CD4-positive, alpha-beta T cell treated with Interleukin-6 at 100 ng/mL for 8 hours (primary cell): Measurements from ENCODE around the gene CNOT11.
"Not testable (repeated sequence)": the region's sequence is repeated elsewhere in the genome, so short reads cannot be mapped to it uniquely, and the experiment has no call there.

Source experiments
- DNase-seq: peaks from one replicate; pipeline ENCODE4 v3.0.0-alpha.2; 2020; ENCODE audit warnings: mixed read lengths, low spot score

The CNOT11 gene

DNA sequence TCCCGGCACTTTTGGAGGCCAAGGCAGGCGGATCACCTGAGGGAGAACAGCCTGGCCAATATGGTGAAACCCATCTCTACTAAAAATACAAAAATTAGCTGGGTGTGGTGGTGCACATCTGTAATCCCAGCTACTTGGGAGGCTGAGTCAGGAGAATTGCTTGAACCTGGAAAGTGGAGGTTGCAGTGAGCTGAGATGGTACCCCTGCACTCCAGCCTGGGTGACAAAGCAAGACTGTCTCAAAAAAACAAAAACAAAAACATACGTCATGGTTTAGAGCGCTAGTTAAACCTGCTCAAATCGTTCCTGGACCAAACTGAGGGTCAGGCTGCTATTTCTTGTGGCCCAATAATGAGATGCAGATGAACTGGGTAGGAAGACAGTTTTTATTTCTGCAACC lies 7.2 kb upstream of the CNOT11 start:
- DNase-seq: not testable (repeated sequence)

DNA sequence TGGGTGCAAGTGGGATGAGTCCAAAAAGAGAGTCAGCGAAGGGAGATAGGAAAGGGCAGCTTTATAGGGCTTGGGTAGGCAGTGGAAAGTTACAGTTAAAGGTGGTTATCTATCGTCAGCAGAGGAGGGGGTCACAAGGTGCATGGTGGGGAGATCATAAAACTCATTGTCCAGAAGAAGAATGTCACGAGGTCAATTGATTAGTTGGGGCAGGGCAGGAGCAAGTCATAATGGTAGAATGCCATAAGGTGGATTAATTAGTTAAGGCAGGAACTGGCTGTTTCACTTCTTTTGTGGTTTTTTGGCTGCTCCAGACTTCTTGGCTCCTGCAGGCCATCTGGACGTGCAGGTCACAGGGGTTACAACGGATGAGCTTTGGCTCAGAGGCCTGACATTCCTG lies 3.9 kb upstream of the CNOT11 start:
- not testable (repeated sequence) for DNase-seq

DNA sequence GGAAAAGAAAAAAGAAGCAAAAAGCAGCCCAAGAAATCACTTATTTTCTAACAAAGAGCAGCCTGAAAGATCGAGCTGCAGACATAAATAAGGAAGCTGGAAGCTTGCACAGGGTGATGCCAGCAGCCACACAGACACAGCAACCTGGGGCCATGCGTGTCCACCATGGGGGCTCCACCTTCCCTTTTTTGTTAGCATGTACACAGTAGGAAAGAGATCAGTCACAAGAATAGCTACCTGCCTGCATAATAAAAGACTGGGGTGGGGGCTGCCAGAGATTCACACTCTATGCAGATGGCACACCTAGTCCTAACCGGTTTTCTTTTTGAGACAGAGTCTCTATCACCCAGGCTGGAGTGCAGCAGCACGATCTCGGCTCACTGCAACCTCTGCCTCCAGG lies 2.9 kb upstream of the CNOT11 start:
- no peak for DNase-seq

DNA sequence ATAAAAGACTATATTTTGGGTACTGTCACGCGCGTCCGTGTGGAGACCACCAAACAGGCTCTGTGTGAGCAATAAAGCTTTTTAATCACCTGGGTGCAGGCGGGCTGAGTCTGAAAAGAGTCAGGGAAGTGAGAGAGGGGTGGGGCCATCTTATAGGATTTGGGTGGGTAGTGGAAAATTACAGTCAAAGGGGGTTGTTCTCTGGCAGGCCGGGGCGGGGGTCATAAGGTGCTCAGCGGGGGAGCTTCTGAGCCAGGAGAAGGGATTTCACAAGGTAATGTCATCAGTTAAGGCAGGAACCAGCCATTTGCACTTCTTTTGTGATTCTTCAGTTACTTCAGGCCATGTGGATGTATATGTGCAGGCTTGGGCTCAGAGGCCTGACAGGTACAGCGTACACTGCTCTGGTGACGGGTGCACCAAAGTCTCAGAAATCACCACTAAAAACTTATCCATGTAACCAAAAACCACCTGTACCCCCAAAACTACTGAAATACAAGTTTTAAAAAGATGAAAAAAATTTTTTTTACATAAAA lies 1.4 kb upstream of the CNOT11 start:
- not testable (repeated sequence) for DNase-seq

DNA sequence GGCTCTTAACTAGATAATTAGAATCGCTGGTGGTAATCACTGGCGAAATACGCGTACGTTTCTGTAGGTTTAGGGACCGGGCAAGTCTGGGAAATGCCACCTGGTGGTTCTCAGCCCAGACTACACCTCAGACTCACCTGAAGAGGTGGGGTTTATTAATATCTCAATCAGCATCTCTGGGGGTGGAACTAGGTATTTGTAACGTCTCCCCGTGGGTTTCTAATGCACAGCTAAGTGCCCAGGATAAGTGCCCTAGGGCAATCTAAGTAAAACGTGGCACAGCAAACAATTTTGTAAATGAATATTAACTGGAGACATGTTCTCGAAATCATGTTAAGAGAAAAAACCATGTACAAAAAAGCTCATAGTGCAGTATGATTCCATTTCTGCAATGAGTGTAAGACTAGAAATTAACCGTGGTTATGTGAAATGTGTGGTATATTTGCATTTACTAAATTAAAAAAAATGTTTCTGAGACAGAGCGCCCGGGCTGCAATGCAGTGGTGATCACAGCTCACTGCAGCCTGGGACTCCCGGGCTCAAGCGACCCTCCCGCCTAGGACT lies 760 bp upstream of the CNOT11 start:
- peak; percentile 17 for DNase-seq

DNA sequence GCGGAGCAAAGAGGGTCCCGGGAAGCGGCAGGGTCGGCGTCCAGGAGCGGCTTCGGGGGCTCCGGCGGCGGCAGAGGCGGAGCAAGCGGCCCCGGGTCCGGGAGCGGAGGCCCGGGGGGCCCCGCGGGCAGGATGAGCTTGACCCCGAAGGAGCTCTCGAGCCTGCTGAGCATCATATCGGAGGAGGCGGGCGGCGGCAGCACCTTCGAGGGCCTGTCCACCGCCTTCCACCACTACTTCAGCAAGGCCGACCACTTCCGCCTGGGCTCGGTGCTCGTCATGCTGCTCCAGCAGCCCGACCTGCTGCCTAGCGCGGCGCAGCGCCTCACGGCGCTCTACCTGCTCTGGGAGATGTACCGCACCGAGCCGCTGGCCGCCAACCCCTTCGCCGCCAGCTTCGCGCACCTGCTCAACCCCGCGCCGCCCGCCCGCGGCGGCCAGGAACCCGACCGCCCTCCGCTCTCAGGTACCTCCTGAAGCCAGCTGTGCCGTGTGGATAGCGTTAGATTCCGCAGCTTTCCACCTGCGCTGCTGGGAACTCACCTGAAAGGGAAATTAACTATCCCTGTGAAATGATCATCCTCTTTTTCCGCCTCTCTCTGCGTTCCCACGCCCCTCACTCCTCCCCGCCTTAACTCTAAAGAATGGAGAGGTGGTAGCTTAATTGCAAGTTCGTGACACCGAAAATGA lies 472 bp downstream of the CNOT11 start:
- DNase-seq: peak; percentile 74

DNA sequence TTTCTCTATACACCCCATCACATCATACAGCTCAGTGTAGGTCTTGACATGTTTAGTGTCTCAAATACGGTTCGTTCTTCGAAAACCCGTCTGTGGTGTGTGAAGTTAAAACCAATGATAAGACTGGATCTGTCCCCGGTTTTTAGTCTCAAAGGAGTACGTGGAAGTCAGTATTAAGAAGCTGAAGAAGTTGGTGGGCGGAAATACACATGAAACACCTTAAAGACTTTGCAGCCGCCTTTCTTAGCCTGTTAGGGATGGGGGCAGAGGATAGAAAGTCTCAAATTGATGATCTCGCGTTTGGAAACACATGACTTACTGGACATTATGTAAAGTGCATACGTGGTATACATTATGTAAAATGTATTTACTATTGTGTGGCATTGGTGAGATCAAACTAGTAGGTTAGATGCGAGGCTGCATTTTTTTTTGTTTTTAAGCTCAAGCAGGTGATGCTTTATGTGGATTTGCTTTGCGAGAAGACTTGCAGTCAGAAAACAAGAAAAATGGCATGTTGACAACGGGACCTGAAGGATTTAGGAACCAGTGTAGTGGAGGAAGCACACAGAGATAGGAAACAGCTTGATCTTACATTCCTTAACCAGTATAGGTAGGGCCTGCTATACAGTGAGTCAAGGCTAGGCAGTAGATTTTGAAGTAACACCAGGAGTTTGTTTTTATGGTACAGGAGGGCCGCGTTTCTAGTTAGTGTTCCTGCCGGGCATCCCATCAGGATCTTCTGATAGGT lies 1.2 kb downstream of the CNOT11 start:
- DNase-seq: peak; percentile 9

DNA sequence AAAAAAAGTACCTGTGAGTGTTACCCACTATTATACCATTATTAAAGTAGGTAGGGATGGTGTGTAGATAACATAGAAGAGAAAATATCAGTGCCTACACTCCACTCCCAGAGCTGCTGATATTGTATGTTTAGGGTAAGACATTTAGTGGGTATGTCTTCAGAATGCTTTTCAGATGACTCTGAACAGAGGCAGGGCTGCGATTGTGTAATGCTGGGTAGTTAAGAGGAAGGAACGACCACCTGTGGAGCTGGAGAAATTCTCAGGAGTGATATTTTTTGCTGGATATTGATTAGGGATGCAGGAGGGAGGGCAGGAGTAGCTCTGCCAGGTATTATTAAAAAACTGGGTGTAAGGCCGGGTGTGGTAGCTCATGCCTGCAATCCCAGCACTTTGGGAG lies 2.8 kb downstream of the CNOT11 start:
- no peak for DNase-seq

DNA sequence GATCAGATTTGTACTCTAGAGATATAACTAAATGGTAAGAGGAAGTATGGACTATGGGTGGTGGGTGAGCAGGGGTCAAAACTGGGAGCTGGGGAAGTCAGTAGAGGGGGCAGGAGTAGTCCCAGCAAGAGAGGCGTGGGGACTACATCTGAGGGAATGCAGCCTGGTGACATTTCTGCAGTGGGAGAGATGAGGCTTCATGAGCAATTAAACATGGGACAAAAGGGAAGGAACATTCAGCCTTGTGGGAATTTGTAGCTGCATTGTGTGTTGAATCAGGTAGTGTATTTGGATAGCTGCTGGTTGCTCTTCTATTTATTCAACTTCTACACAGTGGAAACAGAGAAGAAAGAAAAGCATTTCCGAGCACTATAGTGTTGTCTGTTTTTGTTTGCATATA lies 3.6 kb downstream of the CNOT11 start:
- DNase-seq: no peak

DNA sequence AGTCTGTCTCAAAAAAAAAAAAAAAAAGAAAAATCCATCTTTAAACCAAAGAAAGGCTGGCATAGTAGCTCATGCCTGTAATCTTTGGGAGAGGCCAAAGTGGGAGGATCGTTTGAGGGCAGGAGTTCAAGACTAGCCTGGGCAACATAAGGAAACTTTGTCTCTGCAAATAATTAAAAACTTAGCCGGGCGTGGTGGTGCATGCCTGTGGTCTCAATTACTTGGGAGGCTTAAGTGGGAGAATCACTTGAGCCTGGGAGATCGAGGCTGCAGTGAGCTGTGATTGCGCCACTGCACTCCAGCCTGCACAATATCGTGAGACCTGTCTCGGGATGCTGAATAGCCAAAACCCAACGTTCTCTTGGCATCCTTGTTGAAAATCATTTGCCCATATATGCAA lies 6.1 kb downstream of the CNOT11 start:
- no peak for DNase-seq

DNA sequence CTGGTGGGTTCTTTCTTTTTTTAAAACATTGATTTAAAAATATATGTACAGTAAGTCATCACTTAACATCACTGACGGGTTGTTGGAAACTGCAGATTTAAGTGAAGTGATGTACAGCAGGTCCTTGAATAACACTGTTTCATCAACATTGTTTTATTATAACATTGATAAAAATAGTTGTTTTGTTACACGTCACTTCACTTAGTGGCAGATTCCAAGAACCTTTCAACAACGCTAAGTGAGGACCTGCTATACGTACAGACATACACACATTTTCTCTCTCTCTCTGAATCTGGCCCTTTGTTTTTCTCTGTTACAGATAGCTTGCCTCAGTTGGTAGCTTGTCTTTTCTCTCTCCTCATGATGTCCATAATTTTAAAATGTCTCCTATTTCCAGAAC lies 9.5 kb downstream of the CNOT11 start:
- no peak for DNase-seq

DNA sequence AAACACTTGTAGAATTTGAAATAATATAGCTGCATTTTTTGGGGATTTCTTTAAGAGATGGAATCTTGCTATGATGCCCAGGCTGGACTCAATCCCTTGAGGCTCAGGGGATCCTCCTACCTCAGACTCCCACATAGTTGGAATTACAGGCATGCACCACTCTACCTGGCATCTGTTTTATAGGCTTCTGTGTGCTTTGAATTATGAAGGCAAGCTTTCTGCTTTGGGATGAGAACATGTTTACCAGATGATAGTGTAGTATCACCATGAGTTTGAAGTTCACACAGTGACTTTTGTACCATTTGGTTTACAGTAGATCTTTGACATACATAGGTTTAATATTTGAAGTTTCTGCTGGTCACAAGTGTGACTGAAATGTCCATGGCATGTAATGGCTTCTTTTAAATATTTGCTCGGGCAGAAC lies 10.7 kb downstream of the CNOT11 start:
- no peak for DNase-seq

DNA sequence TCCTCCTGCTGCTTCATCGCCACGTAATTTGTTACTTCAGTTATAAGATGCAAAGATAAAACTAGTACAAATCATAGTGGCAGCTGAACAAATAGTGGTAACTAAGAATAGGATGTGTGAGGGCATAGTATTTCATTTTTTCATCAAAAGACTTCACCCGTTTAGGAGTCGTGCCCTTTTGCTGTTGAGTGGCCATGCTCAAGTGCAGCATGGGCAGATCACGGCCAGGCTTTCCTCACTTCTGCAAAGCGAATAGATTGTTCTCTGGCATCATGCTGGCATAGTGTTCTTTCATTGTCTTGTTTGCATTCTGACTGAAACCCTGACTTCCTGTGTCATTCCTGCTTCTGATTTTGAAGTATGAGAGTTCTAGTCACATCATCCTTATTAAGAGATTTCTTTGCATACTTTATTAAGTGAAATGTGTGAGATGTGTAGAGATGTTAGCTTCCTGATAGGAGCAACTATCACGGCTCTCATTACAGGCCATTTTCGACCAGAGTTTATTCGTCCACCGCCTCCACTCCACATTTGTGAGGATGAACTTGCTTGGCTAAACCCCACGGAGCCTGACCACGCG lies 11.8 kb downstream of the CNOT11 start:
- DNase-seq: no peak

DNA sequence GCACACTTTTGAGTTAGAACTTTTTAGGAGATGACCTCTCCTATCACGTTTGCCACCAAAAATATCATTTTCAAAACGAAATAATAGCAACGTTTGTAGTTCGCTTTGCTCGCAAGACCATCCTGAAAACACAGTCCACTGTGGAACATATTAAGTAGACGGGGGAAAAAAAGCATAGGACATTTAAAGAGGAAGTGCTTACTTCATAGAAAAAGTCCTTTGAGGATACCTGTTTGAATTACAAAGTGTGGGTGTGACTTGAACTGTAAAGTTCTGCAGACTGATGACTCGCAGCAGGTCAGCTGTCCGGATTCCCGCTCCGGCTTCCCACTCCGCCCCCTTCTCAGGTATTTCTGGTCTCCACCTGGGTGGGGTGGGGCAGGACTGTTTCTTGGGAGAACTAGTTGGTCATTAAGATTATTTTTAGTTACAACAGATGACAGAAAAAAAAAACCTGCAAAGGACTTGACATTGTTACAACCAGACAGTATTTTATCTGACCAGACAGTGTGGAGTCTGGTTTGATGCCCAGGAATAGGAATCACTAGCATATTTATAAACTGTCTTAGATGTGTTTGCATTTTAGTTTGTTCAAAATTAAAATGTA lies 13.3 kb downstream of the CNOT11 start:
- DNase-seq: no peak

DNA sequence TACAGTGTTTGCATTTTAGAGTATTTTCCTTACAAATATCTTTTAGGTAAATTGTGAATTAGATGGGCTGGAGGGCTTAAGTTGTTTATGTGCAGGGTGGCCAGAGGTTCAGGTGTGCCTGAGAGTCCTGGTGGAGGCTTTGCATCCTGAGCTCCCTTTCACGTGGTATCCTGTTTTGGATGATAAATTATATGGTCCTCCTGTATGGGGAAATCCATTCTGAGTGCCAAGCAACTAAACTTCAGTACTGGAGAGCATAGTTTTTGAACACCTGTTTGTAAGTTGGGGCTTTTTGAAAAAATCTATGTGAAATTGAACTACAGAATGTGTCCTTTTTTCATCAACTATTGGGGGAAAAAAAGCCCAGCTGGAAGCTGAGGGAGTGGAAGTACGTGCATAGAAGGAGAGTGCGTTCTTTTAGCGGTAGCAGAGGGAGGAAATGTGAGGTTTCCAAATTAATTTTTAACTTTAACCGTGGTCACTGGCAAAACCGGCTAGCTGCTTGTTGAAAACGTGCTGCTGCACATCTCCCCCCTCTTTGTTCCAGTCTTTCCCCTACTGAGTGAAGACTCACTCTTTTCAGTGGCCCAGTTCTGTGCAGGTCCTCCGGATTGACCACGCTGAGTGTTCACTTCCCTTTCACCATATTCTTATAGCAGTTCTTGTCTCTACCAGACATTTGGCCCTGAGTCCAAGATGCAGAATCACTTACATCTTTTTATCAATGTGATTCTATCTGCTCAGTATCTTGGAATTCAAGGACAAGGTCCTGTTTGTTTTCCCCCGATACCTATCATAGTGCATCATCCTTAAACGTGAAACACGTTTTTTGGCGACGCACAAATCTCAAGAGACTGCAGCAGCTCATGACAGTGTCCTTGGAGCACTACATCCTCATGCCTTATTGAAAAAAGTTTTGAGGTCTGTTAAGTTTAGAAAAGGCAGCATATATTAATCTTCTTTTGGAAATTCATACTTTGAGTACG lies 15.3 kb downstream of the CNOT11 start:
- DNase-seq: no peak

DNA sequence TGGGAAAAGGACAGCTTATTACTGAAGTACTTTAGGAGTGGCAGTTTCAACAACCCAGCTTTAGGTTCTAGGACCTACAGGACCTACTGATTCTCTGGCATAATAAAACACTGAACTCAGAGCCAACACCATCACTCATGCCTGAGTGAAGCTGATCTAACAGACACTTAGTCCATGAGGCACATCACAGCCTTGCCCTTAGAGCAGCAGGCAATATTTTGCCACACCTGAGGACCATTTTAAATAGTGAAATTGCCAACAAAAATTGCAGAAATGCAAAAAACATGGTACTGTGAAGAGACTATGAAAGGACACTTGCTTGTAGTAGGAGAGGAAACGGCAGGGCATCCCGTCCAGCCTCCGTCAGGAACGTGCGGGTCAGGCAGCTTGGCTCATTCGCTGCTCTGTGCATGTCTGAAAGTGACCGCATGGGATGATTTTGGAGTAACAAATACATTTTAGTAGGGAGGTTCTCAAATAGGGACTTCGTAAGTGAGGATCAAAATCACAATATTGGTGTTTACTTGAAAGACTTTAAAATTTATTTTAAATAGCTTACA lies 18.1 kb downstream of the CNOT11 start:
- DNase-seq: no peak

DNA sequence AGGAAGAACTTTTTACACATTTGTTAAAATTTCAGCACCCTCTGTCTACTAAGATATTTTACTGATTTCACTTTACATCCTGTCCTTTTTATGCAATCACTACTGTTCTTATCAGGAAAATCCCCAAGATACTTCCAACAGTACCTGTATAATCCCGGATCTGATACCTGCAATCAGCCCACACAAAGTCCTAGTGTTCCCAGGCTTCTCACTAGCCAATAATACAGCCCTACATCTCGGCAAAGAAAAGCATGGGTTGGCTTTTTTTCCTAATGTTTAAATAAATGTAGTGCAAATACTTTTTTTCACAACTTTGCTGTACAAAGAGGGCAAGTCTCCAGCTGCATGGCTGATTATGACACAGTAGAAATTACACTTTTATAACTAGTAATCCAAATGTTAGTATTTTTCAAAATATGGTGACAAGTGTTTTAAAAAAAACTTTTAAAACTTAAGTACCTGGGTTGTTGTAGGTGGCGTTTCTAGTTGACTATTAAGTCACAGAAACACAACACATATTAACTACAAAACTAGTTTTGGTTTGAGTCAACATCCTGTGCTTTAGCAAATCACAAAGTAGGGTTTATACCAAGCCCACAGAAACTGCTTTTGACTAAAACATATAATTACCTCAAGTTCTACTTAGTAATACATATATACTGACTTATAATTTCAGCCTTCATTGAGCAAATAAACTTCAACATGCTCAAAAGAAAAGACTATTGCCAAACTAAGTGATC lies 19.5 kb downstream of the CNOT11 start:
- no peak for DNase-seq

DNA sequence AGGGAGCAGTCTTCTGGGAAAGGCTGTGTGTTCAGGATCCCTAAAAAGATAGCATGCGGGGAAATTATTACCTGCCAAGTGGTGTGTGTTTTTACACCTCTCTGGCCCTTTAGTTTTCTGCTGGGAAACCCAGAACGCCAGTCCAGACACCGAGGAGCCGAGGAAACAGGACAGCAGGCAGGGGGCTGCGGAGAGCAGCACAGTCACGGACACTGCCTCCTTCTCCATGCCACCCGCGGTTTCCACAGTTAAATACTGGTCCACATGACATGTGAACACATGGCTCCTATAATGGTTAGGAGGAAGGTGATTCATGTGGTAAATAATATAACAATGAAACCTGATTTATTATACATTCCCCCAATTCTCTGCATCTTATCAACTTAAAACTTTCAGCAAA lies 20.4 kb downstream of the CNOT11 start:
- no peak for DNase-seq

DNA sequence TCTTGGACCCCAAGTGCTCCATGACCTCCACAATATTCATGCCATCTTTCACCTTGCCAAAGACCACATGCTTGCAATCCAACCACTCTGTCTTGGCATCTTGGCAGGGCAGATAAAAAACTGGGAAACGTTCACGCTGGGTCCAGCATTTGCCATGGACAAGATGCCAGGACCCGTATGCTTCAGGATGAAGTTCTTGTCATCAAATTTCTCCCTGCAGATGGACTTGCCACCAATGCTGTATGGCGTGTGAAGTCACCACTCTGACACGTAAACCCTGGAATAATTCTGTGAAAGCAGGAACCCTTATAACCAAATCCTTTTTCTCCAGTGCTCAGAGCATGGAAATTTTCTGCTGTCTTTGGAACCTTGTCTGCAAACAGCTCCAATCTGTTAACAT lies 21.5 kb downstream of the CNOT11 start:
- no peak for DNase-seq

DNA sequence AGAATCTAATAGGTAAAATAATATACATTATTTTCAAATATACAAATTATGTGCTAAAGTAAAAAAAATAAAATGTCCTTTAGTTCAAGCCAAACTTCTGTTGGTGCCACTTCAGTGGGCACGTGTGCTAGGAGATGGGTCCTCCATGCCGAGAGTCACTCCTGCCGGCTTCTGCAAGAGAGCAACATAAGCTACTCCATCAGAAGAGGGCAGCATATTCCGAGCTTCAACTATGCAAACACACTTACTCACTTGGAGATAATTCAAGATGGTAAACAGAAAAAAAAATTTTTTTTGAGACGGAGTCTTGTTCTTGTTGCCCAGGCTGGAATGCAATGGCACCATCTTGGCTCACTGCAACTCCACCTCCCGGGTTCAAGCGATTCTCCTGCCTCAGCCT lies 24.4 kb downstream of the CNOT11 start:
- DNase-seq: no peak
